Panc1 (cell line): Measurements from ENCODE around the gene WDR35. TPM values are rescaled to one million over a fixed set of nuclear protein-coding genes. Genes with fewer than 3 reads are reported as not detected.

Source experiments
- ATAC-seq: fragments of 200-7000 bp; cut with Tn5 transposase; 2 replicates; pipeline ENCODE4 v1.9.1; 2020; ENCODE audit warnings: mild to moderate bottlenecking, moderate library complexity
- BruUV-seq: library from RNA; stranded (reverse); fragments of 400-500 nt; replicated peaks from 2 replicates; lab custom pipeline; 2021; lab: Mats Ljungman, UMichigan
- CTCF ChIA-PET: fragments of 300-600 bp; sonication (Branson Sonifier 250); formaldehyde crosslinking; loops from one replicate; lab custom pipeline; 2022; ENCODE audit warnings: antibody characterized with exemption; lab: Charles Lee
- POLR2A ChIA-PET: fragments of 300-600 bp; sonication (Branson Sonifier 250); formaldehyde crosslinking; loops from one replicate; lab custom pipeline; 2022; ENCODE audit warnings: antibody characterized with exemption; lab: Charles Lee
- DNase-seq: peaks from one replicate; pipeline ENCODE4 v3.0.0-alpha.2; 2010; ENCODE audit warnings: low read depth, low spot score
- H3K27ac ChIP-seq: 2 replicates; pipeline ENCODE4 v1.5.1; 2011; ENCODE audit warnings: mild to moderate bottlenecking, low read length, inconsistent platforms
- H3K27me3 ChIP-seq: fragments of 200-500 bp; sonication (Bioruptor generic); 2 replicates; pipeline ENCODE4 v1.6.0; 2014; ENCODE audit warnings: low read length, inconsistent platforms; ENCODE audit not compliant: control insufficient read depth, insufficient read depth
- H3K36me3 ChIP-seq: fragments of 200-500 bp; sonication (Bioruptor generic); 2 replicates; pipeline ENCODE4 v1.5.1; 2014; ENCODE audit warnings: inconsistent platforms, mild to moderate bottlenecking, low read length, moderate library complexity; ENCODE audit not compliant: control insufficient read depth, insufficient read depth
- H3K4me1 ChIP-seq: 2 replicates; pipeline ENCODE4 v1.5.1; 2011; ENCODE audit warnings: inconsistent platforms, mild to moderate bottlenecking, low read length, moderate library complexity; ENCODE audit not compliant: control insufficient read depth, insufficient read depth
- H3K4me3 ChIP-seq, 2 experiments: 2 replicates each; pipeline ENCODE4 v1.5.1; 2011 to 2012; ENCODE audit warnings: low read depth in 2 of 2, low read length in 2 of 2, mild to moderate bottlenecking in 2 of 2, inconsistent platforms in 1 of 2, moderate library complexity in 1 of 2
- H3K9me3 ChIP-seq: fragments of 200-500 bp; sonication (Bioruptor generic); 2 replicates; pipeline ENCODE4 v1.5.1; 2014; ENCODE audit warnings: low read depth, mild to moderate bottlenecking, inconsistent platforms, low read length, moderate library complexity; ENCODE audit not compliant: control insufficient read depth, insufficient read depth
- CTCF ChIP-seq: fragments of 450-650 bp; IDR thresholded peaks from 2 replicates; pipeline ENCODE4 v1.5.1; 2017; ENCODE audit warnings: mild to moderate bottlenecking
- POLR2AphosphoS5 ChIP-seq: IDR thresholded peaks from 2 replicates; pipeline ENCODE4 v1.6.1; 2012; ENCODE audit warnings: mild to moderate bottlenecking, low read depth, low read length, moderate library complexity
- REST ChIP-seq, 2 experiments: IDR thresholded peaks; 2 replicates each; pipeline ENCODE4 v1.6.1; 2011 to 2012; ENCODE audit warnings: low read depth in 2 of 2, control low read depth in 1 of 2, low read length in 1 of 2, mild to moderate bottlenecking in 1 of 2, moderate library complexity in 1 of 2; ENCODE audit not compliant: insufficient read depth in 1 of 2
- SIN3A ChIP-seq: IDR thresholded peaks from 2 replicates; pipeline ENCODE4 v1.6.1; 2012; ENCODE audit warnings: low read depth, mild to moderate bottlenecking, low read length, moderate library complexity, borderline replicate concordance; ENCODE audit not compliant: insufficient read depth
- TCF7L2 ChIP-seq: IDR thresholded peaks from 2 replicates; pipeline ENCODE4 v1.6.1; 2011; ENCODE audit warnings: mild to moderate bottlenecking, low read depth, low read length, inconsistent platforms
- in situ Hi-C: cut with HindIII; loops from 2 replicates; pipeline ENCODE4 v1.10.0; 2016; ENCODE audit warnings: low sequenced_read_pairs, low pct_unique_long_range_greater_than_20kb
- intact Hi-C: fragments of 100-400 bp; cut with micrococcal nuclease; formaldehyde crosslinking; loops from one replicate; pipeline ENCODE4 v1.10.0; 2022; ENCODE audit not compliant: unreplicated experiment
- total RNA-seq: library from RNA; stranded (reverse); gene quantifications from one replicate; pipeline ENCODE4 v1.2.1, GENCODE V29; 2021; ENCODE audit not compliant: unreplicated experiment

WDR35 gene
- total RNA-seq, 1 experiment from 2014 or later, result 13.8 TPM

- ChIA-PET CTCF (no interaction called here), POLR2A (no interaction called here)
- intact Hi-C loops, result no loop called here
- DNase-seq (no peak), ATAC-seq (no peak)
- BruUV-seq, result no TSS peak
- H3K4me1 ChIP-seq, result 0 out of 2 replicates have a peak, but pooled peaks cover 5% of the 10 kb centered on the region
- H3K36me3 ChIP-seq, result no peaks in the 10 kb centered on the region
- no peak overlapping the region for H3K27ac ChIP-seq
- no peaks in the 10 kb centered on the region for H3K27me3 ChIP-seq
- H3K9me3 ChIP-seq, result no peaks in the 10 kb centered on the region
- TF ChIP-seq TCF7L2 (no peak), REST (IDR thresholded peaks at IDR 0.05; ENCODE audit: insufficient read depth in 1 of 2, low read depth in 2 of 2, low read length in 1 of 2) (no peak), SIN3A (no peak), POLR2AphosphoS5 (no peak), CTCF (no peak)
- H3K4me3 ChIP-seq, result no peak overlapping the region
- in situ Hi-C loops, result no loop called here
These were observed 33.8 kb upstream of the WDR35 start for GRCh38 chr2:20023688-20024087.

- Histone ChIP-seq H3K4me3 (no peak overlapping the region), H3K36me3 (no peaks in the 10 kb centered on the region), H3K27ac (no peak overlapping the region), H3K27me3 (no peaks in the 10 kb centered on the region), H3K4me1 (no peaks in the 10 kb centered on the region), H3K9me3 (no peaks in the 10 kb centered on the region)
- ATAC-seq, result no peak
- intact Hi-C loops (no loop called here), in situ Hi-C loops (no loop called here)
- ChIA-PET CTCF (no interaction called here), POLR2A (no interaction called here)
- BruUV-seq, result no TSS peak
- no peak for TF ChIP-seq TCF7L2
- no peak for TF ChIP-seq REST (IDR thresholded peaks at IDR 0.05; ENCODE audit: insufficient read depth in 1 of 2, low read depth in 2 of 2, low read length in 1 of 2)
- no peak for TF ChIP-seq SIN3A
- no peak for TF ChIP-seq CTCF
- no peak for TF ChIP-seq POLR2AphosphoS5
- no peak for DNase-seq
These were observed 31.6 kb upstream of the WDR35 start for GRCh38 chr2:20021405-20022009.
